Measurements from ENCODE around the gene MYBL2. TPM values are rescaled to one million over a fixed set of nuclear protein-coding genes. Genes with fewer than 3 reads are reported as not detected.

The MYBL2 gene
- total RNA-seq, 1 experiment from 2014 or later = 345 TPM

- Mint-ChIP-seq H3K36me3 (ENCODE audit: insufficient read depth, unreplicated experiment) (peaks cover 85% of the 10 kb centered on the region), H3K4me1 (ENCODE audit: low read depth, unreplicated experiment) (peaks cover 4% of the 10 kb centered on the region), H3K27me3 (ENCODE audit: insufficient read depth, unreplicated experiment) (no peaks in the 10 kb centered on the region), H3K27ac (ENCODE audit: unreplicated experiment) (no peak overlapping the region), H3K9me3 (ENCODE audit: unreplicated experiment) (no peaks in the 10 kb centered on the region), H3K4me3 (ENCODE audit: unreplicated experiment) (no peak overlapping the region)
- ChIA-PET POLR2A (no interaction called here), CTCF (no interaction called here)
- Histone ChIP-seq H3K27me3 (replicated peaks; ENCODE audit: control insufficient read depth, insufficient read depth, low read length) (no peaks in the 10 kb centered on the region), H3K9me3 (no peaks in the 10 kb centered on the region), H3K4me3 (ENCODE audit: low read depth, low read length) (no peak overlapping the region), H3K36me3 (ENCODE audit: control insufficient read depth, insufficient read depth, low read length) (0 out of 2 replicates have a peak, but pooled peaks cover 2% of the 10 kb centered on the region), H3K4me1 (no peaks in the 10 kb centered on the region)
- TF ChIP-seq CTCF (IDR thresholded peaks at IDR 0.05; ENCODE audit: insufficient read depth in 1 of 2, low read depth in 1 of 2, low read length in 1 of 2, severe bottlenecking in 1 of 2, unreplicated experiment in 1 of 2) = no peak
- no peak for DNase-seq
- intact Hi-C loops (cut with micrococcal nuclease; ENCODE audit: unreplicated experiment) = no loop called here
- no TSS peak for BruUV-seq (replicated peaks)
Measured at GRCh38 chr20:43699941-43700565, 33.1 kb downstream of the MYBL2 start.

GRCh38 chr20:43700627-43701026 is 33.7 kb downstream of the MYBL2 start:
- no peak for DNase-seq
- POLR2A ChIA-PET = no interaction called here
- Histone ChIP-seq H3K36me3 (ENCODE audit: control insufficient read depth, insufficient read depth, low read length) (0 out of 2 replicates have a peak, but pooled peaks cover 2% of the 10 kb centered on the region), H3K4me1 (no peaks in the 10 kb centered on the region), H3K4me3 (ENCODE audit: low read depth, low read length) (no peak overlapping the region), H3K27me3 (replicated peaks; ENCODE audit: control insufficient read depth, insufficient read depth, low read length) (no peaks in the 10 kb centered on the region), H3K9me3 (no peaks in the 10 kb centered on the region)
- Mint-ChIP-seq H3K4me3 (ENCODE audit: unreplicated experiment) (no peak overlapping the region), H3K9me3 (ENCODE audit: unreplicated experiment) (no peaks in the 10 kb centered on the region), H3K27ac (ENCODE audit: unreplicated experiment) (no peak overlapping the region), H3K36me3 (ENCODE audit: insufficient read depth, unreplicated experiment) (peaks cover 85% of the 10 kb centered on the region), H3K4me1 (ENCODE audit: low read depth, unreplicated experiment) (no peaks in the 10 kb centered on the region), H3K27me3 (ENCODE audit: insufficient read depth, unreplicated experiment) (no peaks in the 10 kb centered on the region)
- no TSS peak for BruUV-seq (replicated peaks)
- intact Hi-C loops (cut with micrococcal nuclease; ENCODE audit: unreplicated experiment) = no loop called here
- no peak for TF ChIP-seq CTCF (IDR thresholded peaks at IDR 0.05; ENCODE audit: insufficient read depth in 1 of 2, low read depth in 1 of 2, low read length in 1 of 2, severe bottlenecking in 1 of 2, unreplicated experiment in 1 of 2)
- CTCF ChIA-PET = interaction anchor here (0.6 kb wide), 1 partner anchor 51 kb away, joined by 3 read pairs; no protein-coding TSS in a partner anchor

GRCh38 chr20:43702502-43702901 is 35.6 kb downstream of the MYBL2 start:
- CTCF ChIA-PET = no interaction called here
- intact Hi-C loops (cut with micrococcal nuclease; ENCODE audit: unreplicated experiment) = no loop called here
- TF ChIP-seq CTCF (IDR thresholded peaks at IDR 0.05; ENCODE audit: insufficient read depth in 1 of 2, low read depth in 1 of 2, low read length in 1 of 2, severe bottlenecking in 1 of 2, unreplicated experiment in 1 of 2) = no peak
- Mint-ChIP-seq H3K27ac (ENCODE audit: unreplicated experiment) (no peak overlapping the region), H3K36me3 (ENCODE audit: insufficient read depth, unreplicated experiment) (peaks cover 79% of the 10 kb centered on the region), H3K9me3 (ENCODE audit: unreplicated experiment) (no peaks in the 10 kb centered on the region), H3K4me1 (ENCODE audit: low read depth, unreplicated experiment) (no peaks in the 10 kb centered on the region), H3K27me3 (ENCODE audit: insufficient read depth, unreplicated experiment) (no peaks in the 10 kb centered on the region), H3K4me3 (ENCODE audit: unreplicated experiment) (no peak overlapping the region)
- no peak for DNase-seq
- Histone ChIP-seq H3K27me3 (replicated peaks; ENCODE audit: control insufficient read depth, insufficient read depth, low read length) (no peaks in the 10 kb centered on the region), H3K4me3 (ENCODE audit: low read depth, low read length) (no peak overlapping the region), H3K4me1 (no peaks in the 10 kb centered on the region), H3K36me3 (ENCODE audit: control insufficient read depth, insufficient read depth, low read length) (0 out of 2 replicates have a peak, but pooled peaks cover 2% of the 10 kb centered on the region), H3K9me3 (no peaks in the 10 kb centered on the region)
- BruUV-seq (replicated peaks) = no TSS peak
- POLR2A ChIA-PET = no interaction called here
